ENCODE data around the gene OR10W1.

Gene OR10W1

GRCh38 chr11:58268142-58268541, at the start of gene OR10W1:
TSS of gene OR10W1 (minus strand) at chr11:58268260. CDS start at chr11:58267858, 402 bp downstream.
- no peak for DNase-seq

GRCh38 chr11:58316142-58316541, 48.1 kb upstream of the OR10W1 start:
- DNase-seq, result no peak

- no peak for DNase-seq
These were observed 33.5 kb upstream of the OR10W1 start for GRCh38 chr11:58301576-58301975.

- DNase-seq, result no peak
These were observed 24.0 kb upstream of the OR10W1 start for GRCh38 chr11:58292017-58292416.

GRCh38 chr11:58289266-58289665, 21.2 kb upstream of the OR10W1 start:
- DNase-seq, result no peak

- DNase-seq, result no peak
These were observed 18.2 kb upstream of the OR10W1 start for GRCh38 chr11:58286249-58286648.

GRCh38 chr11:58285483-58286040, 17.5 kb upstream of the OR10W1 start:
- no peak for DNase-seq

GRCh38 chr11:58276151-58276550, 8.1 kb upstream of the OR10W1 start:
- DNase-seq, result no peak

GRCh38 chr11:58275002-58275401, 6.9 kb upstream of the OR10W1 start:
- DNase-seq, result no peak

- no peak for DNase-seq
These were observed 8.1 kb downstream of the OR10W1 start for GRCh38 chr11:58259983-58260382.

GRCh38 chr11:58254936-58255335, 13.1 kb downstream of the OR10W1 start:
- no peak for DNase-seq

GRCh38 chr11:58243954-58244353, 24.1 kb downstream of the OR10W1 start:
- DNase-seq, result no peak

- DNase-seq, result no peak
These were observed 40.0 kb downstream of the OR10W1 start for GRCh38 chr11:58227956-58228615.

GRCh38 chr11:58222721-58223120, 45.3 kb downstream of the OR10W1 start:
- no peak for DNase-seq
